A673 (cell line): Measurements from ENCODE around the gene LRRK1.

Experiments
- CTCF ChIP-seq: fragments of 300-800, 200-600 bp; sonication (generic); conservative IDR thresholded peaks from 2 replicates; pipeline ENCODE4 v1.5.1; 2017; ENCODE audit warnings: low read depth, mild to moderate bottlenecking, antibody characterized with exemption, low read length, moderate library complexity, mixed read lengths
- EZH2 ChIP-seq: fragments of 200-600 bp; sonication (generic); IDR thresholded peaks from 2 replicates; pipeline ENCODE4 v1.6.1; 2017; ENCODE audit warnings: borderline replicate concordance, low read depth, mild to moderate bottlenecking, mixed read lengths, antibody characterized with exemption, low read length; ENCODE audit not compliant: poor library complexity, severe bottlenecking

DNA sequence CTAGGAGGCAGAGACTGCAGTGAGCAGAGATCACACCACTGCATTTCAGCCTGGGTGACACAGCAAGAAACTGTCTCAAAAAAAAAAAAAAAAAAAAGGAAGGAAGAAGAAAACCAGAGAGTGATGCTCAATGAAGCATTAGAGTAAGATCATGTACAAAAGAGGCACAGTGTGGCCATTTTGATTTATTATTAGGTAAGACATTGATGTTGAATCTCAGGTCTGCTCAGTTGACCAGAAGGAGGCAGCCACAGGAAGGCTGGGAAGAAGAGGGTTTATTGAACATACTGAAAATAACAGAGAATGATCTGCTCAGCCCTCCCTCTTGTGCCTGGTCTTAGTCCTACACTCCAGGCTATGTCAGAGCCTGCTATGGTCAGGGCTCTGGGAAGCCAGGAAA lies 15.6 kb downstream of the LRRK1 start:
- TF ChIP-seq CTCF (no peak), EZH2 (no peak)
